Activated CD8-positive, alpha-beta memory T cell treated with anti-CD3 and anti-CD28 coated beads, Interleukin-2, amount 10 ng/mL, durations not matched to agents 7 days and 5 days (primary cell): ENCODE results near the gene OSBPL5. TPM values are rescaled to one million over a fixed set of nuclear protein-coding genes. Genes with fewer than 3 reads are reported as not detected.

Experiments used
- ATAC-seq: fragments of 150-1000 bp; cut with Tn5 transposase; one replicate; pipeline ENCODE4 v1.10.0; 2021; ENCODE audit warnings: moderate library complexity
- CTCF ChIA-PET: fragments of 350-600 bp; sonication (Branson Sonifier 250); formaldehyde crosslinking; loops from one replicate; lab custom pipeline; 2021; ENCODE audit warnings: antibody characterized with exemption; lab: Charles Lee
- DNase-seq: peaks from one replicate; pipeline ENCODE4 v3.0.0-alpha.2; 2020
- H3K27ac Mint-ChIP-seq: one replicate; pipeline ENCODE4 v1.8.0; 2021; ENCODE audit warnings: mild to moderate bottlenecking, mixed read lengths
- H3K27me3 Mint-ChIP-seq: one replicate; pipeline ENCODE4 v1.8.0; 2021; ENCODE audit warnings: mixed read lengths
- H3K36me3 Mint-ChIP-seq: one replicate; pipeline ENCODE4 v1.8.0; 2021; ENCODE audit warnings: mild to moderate bottlenecking, mixed read lengths
- H3K4me1 Mint-ChIP-seq: one replicate; pipeline ENCODE4 v1.8.0; 2021; ENCODE audit warnings: mixed read lengths
- H3K4me3 Mint-ChIP-seq: one replicate; pipeline ENCODE4 v1.8.0; 2021; ENCODE audit warnings: mild to moderate bottlenecking, moderate library complexity, mixed read lengths
- H3K9me3 Mint-ChIP-seq: one replicate; pipeline ENCODE4 v1.8.0; 2022; ENCODE audit warnings: low read depth, mixed read lengths
- total RNA-seq, 2 experiments: library from RNA; stranded (reverse); gene quantifications; one replicate each; pipeline ENCODE4 v1.2.3, GENCODE V29; 2021

The OSBPL5 gene
- total RNA-seq, 2 experiments from 2014 or later = 2.5 to 2.6 TPM

DNA sequence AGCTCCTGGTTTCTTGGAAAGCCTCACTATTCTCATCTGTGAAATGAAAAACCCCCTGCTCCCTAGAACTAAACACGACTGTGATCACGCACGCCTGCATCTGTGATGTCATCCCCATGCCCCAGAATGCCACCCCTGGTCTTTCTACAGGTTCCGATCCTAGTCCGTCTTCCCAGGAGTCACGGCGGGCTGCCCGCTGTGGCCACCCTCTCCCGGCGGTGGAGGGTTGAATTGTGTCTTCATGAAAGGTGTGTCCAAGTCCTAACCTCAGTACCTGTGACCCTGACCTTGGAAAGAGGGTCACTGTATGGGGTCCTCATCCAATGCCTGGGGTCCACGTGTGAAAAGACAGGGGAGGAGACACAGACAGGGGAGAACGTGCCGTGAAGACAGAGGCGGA is 14.4 kb downstream of the OSBPL5 start:
- H3K4me1 Mint-ChIP-seq = no peaks in the 10 kb centered on the region
- ATAC-seq (no peak), DNase-seq (no peak)
- H3K27ac Mint-ChIP-seq = no peak overlapping the region
- CTCF ChIA-PET = interaction anchor here (0.6 to 1.9 kb wide), 2 partner anchors 12 to 113 kb away, joined by 3 to 4 read pairs; no protein-coding TSS in a partner anchor
- no peaks in the 10 kb centered on the region for H3K27me3 Mint-ChIP-seq
- H3K9me3 Mint-ChIP-seq = no peaks in the 10 kb centered on the region
- H3K4me3 Mint-ChIP-seq = no peak overlapping the region
- no peaks in the 10 kb centered on the region for H3K36me3 Mint-ChIP-seq

DNA sequence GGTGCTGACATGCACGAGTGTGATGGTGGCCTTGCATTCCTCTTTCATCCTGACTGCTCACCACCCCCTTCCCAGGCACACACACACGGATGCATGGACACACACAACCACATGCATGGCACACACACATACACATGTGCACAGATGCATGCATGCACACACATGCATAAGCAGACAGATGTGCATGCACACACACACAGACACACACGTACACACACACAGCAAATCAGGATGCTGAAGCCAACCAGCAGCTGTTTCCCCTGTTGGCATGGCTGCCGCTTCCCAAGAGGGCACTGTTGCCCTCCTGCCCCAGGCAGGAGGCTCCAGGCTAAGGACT is 15.3 kb downstream of the OSBPL5 start:
- Mint-ChIP-seq H3K4me3 (no peak overlapping the region), H3K36me3 (no peaks in the 10 kb centered on the region), H3K4me1 (no peaks in the 10 kb centered on the region), H3K9me3 (no peaks in the 10 kb centered on the region), H3K27ac (no peak overlapping the region), H3K27me3 (no peaks in the 10 kb centered on the region)
- CTCF ChIA-PET = interaction anchor here (1.9 kb wide), 1 partner anchor 13 kb away, joined by 4 read pairs; no protein-coding TSS in a partner anchor
- no peak for ATAC-seq
- no peak for DNase-seq

GRCh38 chr11:3148990-3149851 is 15.9 kb downstream of the OSBPL5 start:
- no peak for DNase-seq
- no peaks in the 10 kb centered on the region for H3K36me3 Mint-ChIP-seq
- H3K4me1 Mint-ChIP-seq = no peaks in the 10 kb centered on the region
- no peaks in the 10 kb centered on the region for H3K27me3 Mint-ChIP-seq
- H3K9me3 Mint-ChIP-seq = no peaks in the 10 kb centered on the region
- no peak for ATAC-seq
- CTCF ChIA-PET = no interaction called here
- H3K27ac Mint-ChIP-seq = no peak overlapping the region
- H3K4me3 Mint-ChIP-seq = no peak overlapping the region

- CTCF ChIA-PET = no interaction called here
- DNase-seq (no peak), ATAC-seq (no peak)
- H3K4me3 Mint-ChIP-seq = no peak overlapping the region
- H3K9me3 Mint-ChIP-seq = no peaks in the 10 kb centered on the region
- no peak overlapping the region for H3K27ac Mint-ChIP-seq
- no peaks in the 10 kb centered on the region for H3K27me3 Mint-ChIP-seq
- no peaks in the 10 kb centered on the region for H3K4me1 Mint-ChIP-seq
- no peaks in the 10 kb centered on the region for H3K36me3 Mint-ChIP-seq
Observed at GRCh38 chr11:3148255-3148989, 16.7 kb downstream of the OSBPL5 start.

- ATAC-seq (no peak), DNase-seq (no peak)
- H3K9me3 Mint-ChIP-seq = no peaks in the 10 kb centered on the region
- H3K4me1 Mint-ChIP-seq = no peaks in the 10 kb centered on the region
- no peak overlapping the region for H3K4me3 Mint-ChIP-seq
- H3K27ac Mint-ChIP-seq = no peak overlapping the region
- no peaks in the 10 kb centered on the region for H3K36me3 Mint-ChIP-seq
- no peaks in the 10 kb centered on the region for H3K27me3 Mint-ChIP-seq
- CTCF ChIA-PET = no interaction called here
Observed at GRCh38 chr11:3147626-3148025, 17.5 kb downstream of the OSBPL5 start.

DNA sequence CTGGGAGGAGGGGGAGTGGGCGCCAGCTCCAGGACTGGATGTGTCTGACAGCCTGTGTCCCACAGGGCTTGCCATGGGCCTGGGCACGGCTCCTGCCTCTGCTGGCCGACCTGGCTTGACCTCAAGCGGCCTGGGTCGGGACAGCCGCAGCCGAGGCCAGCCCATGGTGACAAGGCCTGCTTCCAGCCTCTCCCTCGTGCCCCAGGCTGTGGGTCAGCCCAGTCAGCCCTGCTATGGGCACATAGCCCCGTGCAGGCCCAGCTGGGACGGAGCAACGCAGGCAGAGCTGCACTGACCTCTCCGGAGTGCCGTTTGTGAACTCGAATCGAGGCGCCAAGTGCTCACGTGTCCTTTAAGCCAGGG is 17.9 kb downstream of the OSBPL5 start:
- Mint-ChIP-seq H3K27me3 (no peaks in the 10 kb centered on the region), H3K27ac (no peak overlapping the region), H3K4me3 (no peak overlapping the region), H3K36me3 (no peaks in the 10 kb centered on the region), H3K9me3 (no peaks in the 10 kb centered on the region), H3K4me1 (no peaks in the 10 kb centered on the region)
- DNase-seq (no peak), ATAC-seq (no peak)
- CTCF ChIA-PET = no interaction called here

GRCh38 chr11:3146612-3147256 is 18.4 kb downstream of the OSBPL5 start:
- CTCF ChIA-PET = no interaction called here
- Mint-ChIP-seq H3K4me3 (no peak overlapping the region), H3K9me3 (no peaks in the 10 kb centered on the region), H3K4me1 (no peaks in the 10 kb centered on the region), H3K36me3 (no peaks in the 10 kb centered on the region), H3K27me3 (no peaks in the 10 kb centered on the region), H3K27ac (no peak overlapping the region)
- DNase-seq = no peak
- ATAC-seq = no peak

- no peak overlapping the region for H3K27ac Mint-ChIP-seq
- no peaks in the 10 kb centered on the region for H3K27me3 Mint-ChIP-seq
- ATAC-seq = no peak
- H3K4me3 Mint-ChIP-seq = no peak overlapping the region
- no peak for DNase-seq
- CTCF ChIA-PET = no interaction called here
- no peaks in the 10 kb centered on the region for H3K36me3 Mint-ChIP-seq
- no peaks in the 10 kb centered on the region for H3K9me3 Mint-ChIP-seq
- no peaks in the 10 kb centered on the region for H3K4me1 Mint-ChIP-seq
Observed at GRCh38 chr11:3145206-3145520, 19.9 kb downstream of the OSBPL5 start.

DNA sequence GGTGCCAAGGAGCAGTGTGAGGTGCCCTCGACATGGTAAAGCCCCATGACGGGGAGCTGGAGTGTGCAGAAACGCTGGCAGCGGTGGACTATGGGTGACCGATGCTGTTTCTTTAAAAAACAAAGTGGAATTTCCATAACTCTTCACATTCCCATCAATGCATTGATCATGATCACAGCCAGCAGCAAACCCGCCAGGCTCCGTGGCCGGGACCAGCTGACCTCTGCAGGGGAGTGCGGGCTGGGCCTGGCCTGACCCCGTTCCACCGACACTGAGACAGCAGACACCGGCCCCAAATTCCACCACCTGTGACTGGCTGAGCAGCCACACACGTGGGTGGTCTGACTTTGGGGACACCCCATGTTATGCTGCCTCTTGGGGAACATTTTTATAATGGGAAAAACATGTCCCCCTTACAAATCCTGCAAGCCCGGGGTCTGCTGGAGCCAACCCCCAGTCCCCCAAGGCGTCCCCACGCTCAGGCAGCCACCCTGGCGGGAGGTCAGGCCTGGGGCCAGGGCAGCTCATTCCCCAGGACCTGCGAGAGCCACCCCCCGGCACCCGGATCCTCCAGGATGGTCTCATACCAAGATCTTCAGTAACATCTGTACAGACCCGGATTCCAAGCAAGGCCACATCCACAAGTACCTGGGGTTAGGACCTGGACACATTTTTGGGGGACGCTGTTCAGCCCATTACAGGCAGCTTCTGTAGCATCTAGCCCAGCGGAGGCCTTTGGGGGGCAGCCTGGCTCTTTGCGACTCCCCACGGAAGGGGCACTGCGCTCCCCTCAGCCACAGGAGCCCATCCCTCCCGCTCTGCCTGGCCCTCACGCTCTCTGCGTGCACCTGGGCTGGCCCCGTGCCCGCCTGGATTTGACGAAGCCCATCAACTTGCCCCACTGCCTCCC is 20.6 kb downstream of the OSBPL5 start:
- CTCF ChIA-PET = no interaction called here
- Mint-ChIP-seq H3K27me3 (no peaks in the 10 kb centered on the region), H3K9me3 (no peaks in the 10 kb centered on the region), H3K36me3 (no peaks in the 10 kb centered on the region), H3K4me1 (no peaks in the 10 kb centered on the region), H3K27ac (no peak overlapping the region), H3K4me3 (no peak overlapping the region)
- no peak for ATAC-seq
- no peak for DNase-seq

DNA sequence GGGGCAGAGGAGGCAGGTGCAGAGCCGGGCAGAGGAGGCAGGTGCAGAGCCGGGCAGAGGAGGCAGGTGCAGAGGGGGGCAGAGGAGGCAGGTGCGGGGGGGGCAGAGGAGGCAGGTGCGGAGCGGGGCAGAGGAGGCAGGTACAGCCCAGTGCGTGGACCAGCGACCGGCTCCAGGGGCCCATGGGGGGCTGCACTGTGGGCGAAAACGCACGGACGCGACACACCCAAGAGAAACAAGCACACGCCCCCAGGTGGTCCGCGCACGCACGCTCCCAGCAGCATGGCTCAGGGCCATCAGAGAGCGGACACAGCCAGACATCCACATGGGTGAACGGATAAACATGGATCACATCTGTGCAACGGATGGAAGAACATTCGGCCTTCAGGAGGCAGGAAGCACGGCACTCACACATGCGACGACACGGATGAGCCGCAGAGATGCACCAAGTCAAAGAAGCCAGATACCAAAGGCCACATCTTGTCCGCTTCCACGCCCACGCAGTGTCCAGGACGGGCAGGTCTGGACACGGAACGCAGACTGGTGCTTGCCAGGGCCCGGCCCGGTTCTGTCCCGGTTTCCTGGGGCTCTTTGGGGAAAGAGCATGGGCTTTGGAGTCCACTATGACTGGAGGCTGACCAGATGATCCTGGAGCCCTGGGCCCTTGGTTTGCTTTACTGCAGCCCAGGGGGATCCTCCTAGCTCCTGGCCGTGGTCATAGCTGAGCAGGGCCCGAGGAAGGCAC is 21.8 kb downstream of the OSBPL5 start:
- DNase-seq (no peak), ATAC-seq (no peak)
- no peak overlapping the region for H3K4me3 Mint-ChIP-seq
- H3K36me3 Mint-ChIP-seq = no peaks in the 10 kb centered on the region
- CTCF ChIA-PET = no interaction called here
- no peaks in the 10 kb centered on the region for H3K4me1 Mint-ChIP-seq
- H3K27me3 Mint-ChIP-seq = no peaks in the 10 kb centered on the region
- no peaks in the 10 kb centered on the region for H3K9me3 Mint-ChIP-seq
- no peak overlapping the region for H3K27ac Mint-ChIP-seq

DNA sequence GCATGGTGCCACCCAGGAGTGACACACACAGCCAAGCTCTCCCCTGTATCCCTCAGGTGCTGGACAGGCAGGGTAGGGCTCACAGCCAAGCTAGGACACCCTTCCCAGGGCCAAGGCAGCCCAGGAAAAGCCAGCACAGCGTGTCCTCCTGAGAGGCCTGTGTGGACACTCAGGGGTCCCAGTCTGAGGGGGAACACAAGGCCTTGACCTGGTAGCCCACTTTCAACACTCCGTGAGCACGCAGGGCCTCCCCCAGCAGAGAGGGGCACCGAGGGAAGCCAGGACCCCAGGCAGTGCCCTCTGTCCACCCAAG is 24.9 kb downstream of the OSBPL5 start:
- Mint-ChIP-seq H3K27ac (no peak overlapping the region), H3K4me3 (no peak overlapping the region), H3K27me3 (no peaks in the 10 kb centered on the region), H3K36me3 (no peaks in the 10 kb centered on the region), H3K9me3 (no peaks in the 10 kb centered on the region), H3K4me1 (peaks cover 18% of the 10 kb centered on the region)
- CTCF ChIA-PET = no interaction called here
- DNase-seq (no peak), ATAC-seq (no peak)

- Mint-ChIP-seq H3K4me1 (peaks cover 19% of the 10 kb centered on the region), H3K36me3 (no peaks in the 10 kb centered on the region), H3K27ac (no peak overlapping the region), H3K4me3 (no peak overlapping the region), H3K9me3 (no peaks in the 10 kb centered on the region), H3K27me3 (no peaks in the 10 kb centered on the region)
- CTCF ChIA-PET = interaction anchor here (1.4 kb wide), 1 partner anchor 14 kb away, joined by 3 read pairs; no protein-coding TSS in a partner anchor
- DNase-seq (no peak), ATAC-seq (no peak)
Observed at GRCh38 chr11:3139481-3140290, 25.4 kb downstream of the OSBPL5 start.
